Small intestine (tissue), 7 donors: ENCODE data around the gene NINJ2. TPM values are rescaled to one million over a fixed set of nuclear protein-coding genes. Genes with fewer than 3 reads are reported as not detected.

Experiments used
- DNase-seq, 2 donors: peaks; one replicate each; pipeline versions ENCODE4 v3.0.0 to v3.0.0-alpha.2; 2013
- FAIRE-seq: peaks from 2 replicates; lab custom pipeline; 2012; peaks lifted over from hg19 to GRCh38; lab: Jason Lieb, UNC
- H3K27ac ChIP-seq, 3 donors: one replicate each; pipeline ENCODE4 v1.5.1; 2013; ENCODE audit warnings: low read length in 2 of 3, mild to moderate bottlenecking in 2 of 3, control low read depth in 1 of 3, inconsistent platforms in 1 of 3, low read depth in 1 of 3, moderate library complexity in 1 of 3
- H3K27me3 ChIP-seq, 3 donors: one replicate each; pipeline ENCODE4 v1.6.1; 2013; ENCODE audit warnings: low read length in 3 of 3, inconsistent platforms in 1 of 3; ENCODE audit not compliant: control insufficient read depth in 3 of 3, insufficient read depth in 3 of 3
- H3K36me3 ChIP-seq, 3 donors: one replicate each; pipeline ENCODE4 v1.6.1; 2013; ENCODE audit warnings: low read length in 3 of 3, inconsistent platforms in 1 of 3, low read depth in 1 of 3, mild to moderate bottlenecking in 1 of 3, moderate library complexity in 1 of 3; ENCODE audit not compliant: control insufficient read depth in 3 of 3, insufficient read depth in 2 of 3
- H3K4me1 ChIP-seq, 3 donors: one replicate each; pipeline ENCODE4 v1.6.1; 2013; ENCODE audit warnings: low read length in 2 of 3, inconsistent platforms in 1 of 3, low read depth in 1 of 3, mild to moderate bottlenecking in 1 of 3, moderate library complexity in 1 of 3; ENCODE audit not compliant: control insufficient read depth in 3 of 3, insufficient read depth in 2 of 3
- H3K4me3 ChIP-seq, 3 donors: one replicate each; pipeline ENCODE4 v1.5.1; 2013; ENCODE audit warnings: low read length in 3 of 3, control low read depth in 1 of 3, inconsistent platforms in 1 of 3, low read depth in 1 of 3, mild to moderate bottlenecking in 1 of 3, moderate library complexity in 1 of 3
- H3K9me3 ChIP-seq, 2 donors: one replicate each; pipeline ENCODE4 v1.6.1; 2013; ENCODE audit warnings: low read depth in 1 of 2, low read length in 1 of 2; ENCODE audit not compliant: control insufficient read depth in 2 of 2, insufficient read depth in 1 of 2
- WGBS, 3 donors: extraction: QIAGEN DNeasy Blood & Tissue Kit; methylation state at CpG; one replicate each; pipeline ENCODE4 v1.1.7; 2013; 5-methylcytosine and 5-hydroxymethylcytosine counted together
- polyA plus RNA-seq, 4 donors: library from polyadenylated mRNA; stranded (reverse) in 3 of 4; unstranded in 1 of 4; fragments of 200-250 nt in 3 of 4; fragments of 120-200 nt in 1 of 4; gene quantifications; one replicate each; pipeline versions ENCODE4 v1.2.1 to v1.2.3, GENCODE V29; 2013
- donor health status: healthy with polysubstance abuse.
- donor health status: control.
- donor health status: control.
- donor health status: Bipolar disorder and iron deficiency.
- donor health status: healthy.

Gene NINJ2
- polyA plus RNA-seq, 4 donors, result 0.67 to 8.1 (median 3.8) TPM

GRCh38 chr12:568486-568885, 94.8 kb downstream of the NINJ2 start:
- H3K27ac ChIP-seq, result no peak overlapping the region
- WGBS, 3 donors, result 21 to 65% (median 40%) methylated on average over 6 of the region's 6 CpGs
- FAIRE-seq (no peak), DNase-seq (peak; percentile 68 to 77)
- H3K36me3 ChIP-seq, result no peaks in the 10 kb centered on the region
- no peak overlapping the region for H3K4me3 ChIP-seq
- H3K4me1 ChIP-seq, result peaks cover 0 to 29% (median 1%) of the 10 kb centered on the region in 3 donors
- no peaks in the 10 kb centered on the region for H3K9me3 ChIP-seq
- H3K27me3 ChIP-seq, result no peaks in the 10 kb centered on the region

DNA sequence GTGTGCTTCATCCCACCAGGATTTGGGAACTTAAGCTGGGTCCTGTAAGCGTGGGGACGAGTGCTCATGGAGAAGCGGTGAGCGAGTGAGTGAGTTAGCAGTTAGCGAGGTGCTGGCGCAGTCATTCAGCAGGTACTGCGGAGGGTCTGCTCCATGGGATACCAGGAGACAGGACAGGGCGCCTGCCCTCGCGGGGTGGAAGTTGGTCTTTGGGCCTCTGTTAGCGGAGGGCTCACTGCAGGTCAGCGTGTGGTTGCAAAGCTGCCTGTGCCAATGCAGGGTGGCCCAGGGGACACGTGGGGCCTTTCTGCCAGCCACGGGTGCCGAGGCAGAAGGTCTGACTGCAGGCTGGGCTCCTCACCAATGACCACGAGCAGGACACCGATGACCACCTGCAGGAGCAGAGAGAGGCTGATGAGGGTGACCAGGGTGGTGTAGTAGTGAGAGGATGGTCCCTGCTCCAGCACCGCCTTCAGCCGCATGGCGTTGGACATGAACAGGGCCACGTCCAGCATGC, 97.6 kb downstream of the NINJ2 start:
- Histone ChIP-seq H3K4me3 (no peak overlapping the region), H3K27ac (no peak overlapping the region), H3K36me3 (no peaks in the 10 kb centered on the region), H3K4me1 (peaks cover 0 to 22% (median 1%) of the 10 kb centered on the region in 3 donors), H3K27me3 (no peaks in the 10 kb centered on the region), H3K9me3 (no peaks in the 10 kb centered on the region)
- 93 to 96% (median 95%) methylated on average over 21 of the region's 21 CpGs for WGBS, 3 donors
- no peak for FAIRE-seq
- DNase-seq, result no peak

DNA sequence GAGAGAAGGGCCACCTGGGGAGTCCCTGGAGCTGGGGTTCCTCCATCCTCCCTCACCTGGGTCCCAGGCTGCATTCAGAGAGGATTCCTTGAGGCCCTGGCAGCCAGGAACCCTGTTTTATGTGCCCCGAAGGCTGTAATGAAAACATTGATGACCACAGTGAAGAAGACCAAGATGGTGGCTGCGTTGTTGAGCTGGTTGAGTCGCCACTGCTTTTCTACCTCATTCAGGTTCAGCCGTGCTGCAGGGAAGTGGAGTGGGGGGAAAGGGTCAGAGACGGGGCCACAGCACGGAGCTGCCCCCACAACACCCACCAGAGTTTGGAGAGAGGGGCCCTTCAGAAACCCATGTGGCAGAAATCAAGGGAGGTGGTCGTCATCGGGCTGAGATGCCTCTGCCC, 98.1 kb downstream of the NINJ2 start:
- no peak overlapping the region for H3K27ac ChIP-seq
- no peaks in the 10 kb centered on the region for H3K27me3 ChIP-seq
- H3K4me1 ChIP-seq, result peaks cover 0 to 20% (median 1%) of the 10 kb centered on the region in 3 donors
- no peaks in the 10 kb centered on the region for H3K9me3 ChIP-seq
- DNase-seq, result no peak
- 89 to 93% (median 90%) methylated on average over 8 of the region's 8 CpGs for WGBS, 3 donors
- no peak overlapping the region for H3K4me3 ChIP-seq
- H3K36me3 ChIP-seq, result no peaks in the 10 kb centered on the region
- no peak for FAIRE-seq

DNA sequence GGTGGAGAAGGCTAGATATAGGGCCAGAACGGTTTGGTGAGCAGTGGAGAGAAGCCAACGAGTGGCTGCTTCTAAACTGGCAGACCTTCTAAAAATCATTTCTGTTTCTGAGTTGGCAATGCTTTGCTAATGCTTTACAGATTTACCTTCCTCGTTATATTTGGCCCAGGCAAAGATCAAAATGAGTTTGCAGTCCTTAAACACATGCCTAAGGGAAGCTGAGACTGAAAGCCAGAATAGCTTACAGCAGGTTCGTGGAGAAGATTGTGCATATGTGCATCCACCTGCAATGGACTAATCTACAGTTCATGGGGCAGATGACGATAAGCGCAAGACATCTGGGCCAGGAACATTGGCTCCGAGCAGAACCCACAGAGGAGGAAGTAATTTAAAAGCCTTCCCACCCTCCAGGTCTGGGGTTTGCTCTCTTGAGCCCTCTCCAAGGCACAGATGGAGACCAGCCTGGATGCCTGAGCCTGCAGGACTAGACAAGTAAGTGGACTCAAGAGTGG, 99.4 kb downstream of the NINJ2 start:
- 16 to 52% (median 22%) methylated on average over 7 of the region's 7 CpGs for WGBS, 3 donors
- no peaks in the 10 kb centered on the region for H3K9me3 ChIP-seq
- FAIRE-seq, result no peak
- no peaks in the 10 kb centered on the region for H3K27me3 ChIP-seq
- H3K27ac ChIP-seq, result peak overlapping the region in 1 of 3 donors; percentile 22
- peaks cover 0 to 8% (median 0%) of the 10 kb centered on the region in 3 donors for H3K4me1 ChIP-seq
- peak in 1 of 2 donors; percentile 75 for DNase-seq
- H3K4me3 ChIP-seq, result no peak overlapping the region
- H3K36me3 ChIP-seq, result no peaks in the 10 kb centered on the region

DNA sequence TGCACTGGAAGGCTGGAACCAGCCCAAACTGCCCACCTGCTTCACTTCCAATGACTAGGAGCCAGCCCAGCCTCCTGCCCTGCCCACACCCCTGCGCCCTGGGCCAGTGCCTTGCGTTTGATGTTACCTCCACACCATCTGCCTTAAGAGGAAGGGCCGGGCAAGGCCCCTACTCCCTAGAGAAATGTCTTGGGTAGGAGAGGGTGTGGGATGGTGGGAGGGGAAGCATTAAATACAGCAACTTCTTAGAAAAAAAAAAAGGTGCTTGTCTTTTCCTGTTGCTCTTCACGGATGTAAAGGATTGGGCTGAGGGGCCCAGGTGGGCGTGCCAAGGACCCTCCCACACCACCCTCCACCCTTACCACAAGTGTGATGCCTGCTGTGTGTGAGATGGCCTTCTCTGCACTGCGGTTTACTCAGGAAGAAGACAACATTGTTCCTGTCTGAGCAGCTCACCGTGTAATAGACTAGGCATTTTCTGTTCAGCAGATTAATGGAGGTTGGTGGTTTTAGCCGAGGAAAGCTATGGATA, 99.9 kb downstream of the NINJ2 start:
- peaks cover 0 to 3% (median 0%) of the 10 kb centered on the region in 3 donors for H3K4me1 ChIP-seq
- no peaks in the 10 kb centered on the region for H3K36me3 ChIP-seq
- whole genome bisulfite sequencing, 3 donors, result 34 to 57% (median 45%) methylated on average over 8 of the region's 8 CpGs
- FAIRE-seq, result no peak
- peak overlapping the region in 1 of 3 donors; percentile 75 for H3K27ac ChIP-seq
- no peak overlapping the region for H3K4me3 ChIP-seq
- no peaks in the 10 kb centered on the region for H3K9me3 ChIP-seq
- DNase-seq, result peak in 1 of 2 donors; percentile 49
- H3K27me3 ChIP-seq, result no peaks in the 10 kb centered on the region

GRCh38 chr12:562634-563033, 100.6 kb downstream of the NINJ2 start:
- Histone ChIP-seq H3K27me3 (no peaks in the 10 kb centered on the region), H3K4me1 (no peaks in the 10 kb centered on the region), H3K27ac (peak overlapping the region in 1 of 3 donors; percentile 75), H3K36me3 (no peaks in the 10 kb centered on the region), H3K9me3 (no peaks in the 10 kb centered on the region), H3K4me3 (no peak overlapping the region)
- WGBS, 3 donors, result 83 to 92% (median 83%) methylated on average over 12 of the region's 12 CpGs
- DNase-seq (no peak), FAIRE-seq (no peak)

- Histone ChIP-seq H3K27me3 (no peaks in the 10 kb centered on the region), H3K36me3 (no peaks in the 10 kb centered on the region), H3K9me3 (no peaks in the 10 kb centered on the region), H3K27ac (no peak overlapping the region), H3K4me3 (no peak overlapping the region), H3K4me1 (no peaks in the 10 kb centered on the region)
- no peak for FAIRE-seq
- WGBS, 3 donors, result 66 to 78% (median 71%) methylated on average over 19 of the region's 19 CpGs
- DNase-seq, result no peak
These were observed 101.2 kb downstream of the NINJ2 start for GRCh38 chr12:561908-562593.

DNA sequence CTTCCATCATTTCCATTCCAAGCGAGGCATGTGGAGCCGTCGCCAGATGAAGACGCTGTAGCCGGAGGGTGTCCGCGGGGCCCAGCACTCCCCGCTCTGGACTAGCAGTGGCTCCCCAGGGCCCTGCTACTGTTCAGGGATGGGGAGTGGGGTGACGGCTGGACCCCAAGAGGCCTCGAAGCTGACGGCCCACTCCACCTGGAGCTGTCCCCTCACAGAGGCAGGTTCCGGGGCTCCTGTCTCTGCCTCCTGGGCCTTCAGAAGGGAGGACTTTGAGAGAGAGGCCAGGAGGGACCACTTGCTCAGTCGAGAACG, 101.9 kb downstream of the NINJ2 start:
- DNase-seq, result no peak
- Histone ChIP-seq H3K36me3 (no peaks in the 10 kb centered on the region), H3K4me3 (no peak overlapping the region), H3K4me1 (no peaks in the 10 kb centered on the region), H3K9me3 (no peaks in the 10 kb centered on the region), H3K27ac (no peak overlapping the region), H3K27me3 (no peaks in the 10 kb centered on the region)
- no peak for FAIRE-seq
- WGBS, 3 donors, result 91 to 97% (median 93%) methylated on average over 14 of the region's 14 CpGs
